HL-60 (cell line): ENCODE measurements around the gene KIF1B.

ENCODE experiments used
- DNase-seq, 2 experiments: peaks; one replicate each; pipeline ENCODE4 v3.0.0-alpha.2; 2010 to 2020; ENCODE audit warnings: low read depth in 1 of 2, low spot score in 1 of 2
- H3K27ac ChIP-seq: fragments of 250-450 bp; sonication (Bioruptor Pico); replicated peaks from 2 replicates; pipeline ENCODE4 v1.5.1; 2020; ENCODE audit warnings: mild to moderate bottlenecking, moderate library complexity
- H3K27me3 ChIP-seq: fragments of 250-450 bp; sonication (Bioruptor Pico); 2 replicates; pipeline ENCODE4 v1.5.1; 2021; ENCODE audit warnings: mild to moderate bottlenecking, moderate library complexity; ENCODE audit not compliant: insufficient read depth, poor library complexity, severe bottlenecking
- H3K4me3 ChIP-seq: replicated peaks from 2 replicates; pipeline ENCODE4 v1.5.1; 2011; ENCODE audit warnings: mild to moderate bottlenecking, control low read depth, low read length; ENCODE audit not compliant: insufficient read depth
- CTCF ChIP-seq: IDR thresholded peaks from one replicate; pipeline ENCODE4 v1.5.1; 2011; ENCODE audit warnings: low read length, control low read depth, inconsistent platforms; ENCODE audit not compliant: insufficient read depth
- GABPA ChIP-seq: IDR thresholded peaks from 2 replicates; pipeline ENCODE4 v1.6.1; 2012; ENCODE audit warnings: low read depth
- POLR2AphosphoS5 ChIP-seq: IDR thresholded peaks from 2 replicates; pipeline ENCODE4 v1.6.1; 2012; ENCODE audit warnings: low read depth
- REST ChIP-seq: IDR thresholded peaks from 2 replicates; pipeline ENCODE4 v1.6.1; 2012; ENCODE audit warnings: low read depth; ENCODE audit not compliant: insufficient replicate concordance
- SPI1 ChIP-seq: IDR thresholded peaks from 2 replicates; pipeline ENCODE4 v1.6.1; 2012; ENCODE audit warnings: low read depth, mild to moderate bottlenecking, borderline replicate concordance

Gene KIF1B

DNA sequence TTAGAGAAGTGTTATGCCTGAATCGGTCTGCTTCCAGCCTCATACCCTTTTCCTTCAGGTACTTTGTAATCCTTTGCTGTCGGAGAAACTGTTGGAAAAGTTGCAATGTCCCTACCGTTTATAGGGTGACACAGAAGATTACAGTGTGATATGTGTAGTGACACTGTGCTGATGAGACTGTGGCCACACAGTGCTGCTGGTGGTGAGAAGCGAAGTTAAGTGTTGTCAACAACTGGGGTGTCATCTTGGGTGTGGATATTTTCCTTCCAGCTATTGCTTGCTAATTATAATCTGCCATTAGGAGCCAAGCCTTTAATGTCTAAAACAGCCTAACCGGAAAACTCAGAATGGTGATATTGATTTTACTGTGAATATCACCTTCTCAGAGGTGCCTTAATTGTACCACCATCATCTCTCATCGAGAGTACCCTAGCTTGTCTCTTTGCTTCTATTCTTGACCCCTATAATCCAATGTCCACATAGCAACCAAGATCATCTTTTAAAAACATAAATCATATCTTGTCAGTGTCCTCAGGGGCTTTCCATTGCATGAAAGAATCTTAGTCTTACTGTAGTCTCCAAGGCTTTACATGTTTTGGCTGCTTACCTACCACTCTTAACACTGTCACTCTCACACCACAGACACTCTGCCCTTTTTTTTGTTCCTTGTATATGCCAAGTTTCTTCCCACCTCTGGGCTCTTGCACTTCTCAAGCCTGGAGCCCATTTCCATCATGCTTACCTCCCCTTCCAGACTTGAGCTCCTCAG is 99.1 kb downstream of the KIF1B start:
- no peak overlapping the region for H3K4me3 ChIP-seq
- TF ChIP-seq REST (no peak), GABPA (no peak), POLR2AphosphoS5 (no peak), CTCF (no peak), SPI1 (no peak)
- no peak for DNase-seq
- no peak overlapping the region for H3K27ac ChIP-seq
- no peaks in the 10 kb centered on the region for H3K27me3 ChIP-seq

GRCh38 chr1:10316752-10317151 is 106.4 kb downstream of the KIF1B start:
- DNase-seq, result no peak
- no peak for TF ChIP-seq CTCF
- TF ChIP-seq POLR2AphosphoS5, result no peak
- no peak for TF ChIP-seq GABPA
- TF ChIP-seq SPI1, result no peak
- Histone ChIP-seq H3K27ac (no peak overlapping the region), H3K27me3 (no peaks in the 10 kb centered on the region), H3K4me3 (no peak overlapping the region)

- TF ChIP-seq REST (no peak), GABPA (no peak), POLR2AphosphoS5 (no peak), SPI1 (no peak)
- no peak for DNase-seq
- H3K4me3 ChIP-seq, result no peak overlapping the region
- no peak overlapping the region for H3K27ac ChIP-seq
- H3K27me3 ChIP-seq, result no peaks in the 10 kb centered on the region
These were observed 109.4 kb downstream of the KIF1B start for GRCh38 chr1:10319750-10320149.

DNA sequence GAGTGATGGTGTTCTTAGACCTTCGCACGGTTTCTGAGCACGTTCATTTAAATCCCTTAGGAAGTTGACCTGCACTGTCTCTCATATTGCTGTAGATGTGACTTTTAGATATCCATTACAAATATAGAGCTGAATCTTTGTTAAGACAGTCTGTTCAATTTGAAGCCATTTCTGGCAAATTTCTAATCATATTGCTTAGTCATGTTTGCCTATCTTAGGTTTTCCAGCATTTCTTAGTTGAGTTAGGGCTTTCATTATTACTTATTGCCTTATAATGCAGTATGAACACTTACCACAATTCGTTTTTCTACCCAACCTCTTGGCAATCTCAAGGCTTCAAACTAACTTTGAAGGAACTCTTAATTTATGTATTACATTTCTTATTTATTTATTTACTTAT is 110.0 kb downstream of the KIF1B start:
- TF ChIP-seq SPI1 (no peak), GABPA (no peak), CTCF (no peak), REST (no peak), POLR2AphosphoS5 (no peak)
- no peak overlapping the region for H3K27ac ChIP-seq
- no peaks in the 10 kb centered on the region for H3K27me3 ChIP-seq
- no peak overlapping the region for H3K4me3 ChIP-seq
- no peak for DNase-seq
